ENCODE data around the gene COQ6. TPM values are rescaled to one million over a fixed set of nuclear protein-coding genes. Genes with fewer than 3 reads are reported as not detected.

The COQ6 gene
- total and polyA plus RNA-seq, 4 donors: 17.6 to 23.4 (median 21.4) TPM

GRCh38 chr14:73995977-73996378, 45.9 kb downstream of the COQ6 start:
- H3K9me3 ChIP-seq (ENCODE audit: control insufficient read depth in 4 of 4, insufficient read depth in 3 of 4, low read length in 3 of 4): no peaks in the 10 kb centered on the region
- 93 to 94% methylated on average over 8 of the region's 8 CpGs for WGBS, 2 donors
- DNase-seq: no peak
- H3K27ac ChIP-seq (ENCODE audit: low read depth in 1 of 2, low read length in 1 of 2): no peak overlapping the region
- no peak overlapping the region for H3K9ac ChIP-seq (ENCODE audit: insufficient read depth in 1 of 2, low read length in 2 of 2)
- H3K27me3 ChIP-seq (ENCODE audit: control insufficient read depth in 3 of 3, insufficient read depth in 3 of 3, low read length in 2 of 3): no peaks in the 10 kb centered on the region
- no peak overlapping the region for H3K4me3 ChIP-seq
- H3K36me3 ChIP-seq (ENCODE audit: control insufficient read depth in 4 of 4, insufficient read depth in 4 of 4, low read length in 4 of 4): peaks cover 0 to 5% (median 2%) of the 10 kb centered on the region in 4 donors
- no peak for TF ChIP-seq CTCF (IDR thresholded peaks at IDR 0.05; ENCODE audit: control extremely low read depth, extremely low read depth)
- H3K4me1 ChIP-seq (ENCODE audit: control insufficient read depth in 5 of 5, insufficient read depth in 5 of 5, low read length in 5 of 5): peaks cover 0 to 9% (median 0%) of the 10 kb centered on the region in 5 donors
- no peak for ATAC-seq (ENCODE audit: insufficient read depth, low FRiP score)

- no peak for DNase-seq
- Histone ChIP-seq H3K27ac (ENCODE audit: low read depth in 1 of 2, low read length in 1 of 2) (no peak overlapping the region), H3K4me1 (ENCODE audit: control insufficient read depth in 5 of 5, insufficient read depth in 5 of 5, low read length in 5 of 5) (peaks cover 0 to 9% (median 0%) of the 10 kb centered on the region in 5 donors), H3K36me3 (ENCODE audit: control insufficient read depth in 4 of 4, insufficient read depth in 4 of 4, low read length in 4 of 4) (peaks cover 0 to 5% (median 2%) of the 10 kb centered on the region in 4 donors), H3K9me3 (ENCODE audit: control insufficient read depth in 4 of 4, insufficient read depth in 3 of 4, low read length in 3 of 4) (no peaks in the 10 kb centered on the region), H3K27me3 (ENCODE audit: control insufficient read depth in 3 of 3, insufficient read depth in 3 of 3, low read length in 2 of 3) (no peaks in the 10 kb centered on the region), H3K9ac (ENCODE audit: insufficient read depth in 1 of 2, low read length in 2 of 2) (no peak overlapping the region), H3K4me3 (no peak overlapping the region)
- no peak for ATAC-seq (ENCODE audit: insufficient read depth, low FRiP score)
- no peak for TF ChIP-seq CTCF (IDR thresholded peaks at IDR 0.05; ENCODE audit: control extremely low read depth, extremely low read depth)
- WGBS, 2 donors: 67 to 85% methylated on average over 2 of the region's 2 CpGs
Observed at GRCh38 chr14:73996731-73997107, 46.6 kb downstream of the COQ6 start.

GRCh38 chr14:73997108-73997943, 47.2 kb downstream of the COQ6 start:
- no peak for TF ChIP-seq CTCF (IDR thresholded peaks at IDR 0.05; ENCODE audit: control extremely low read depth, extremely low read depth)
- H3K36me3 ChIP-seq (ENCODE audit: control insufficient read depth in 4 of 4, insufficient read depth in 4 of 4, low read length in 4 of 4): peaks cover 0 to 5% (median 2%) of the 10 kb centered on the region in 4 donors
- H3K4me1 ChIP-seq (ENCODE audit: control insufficient read depth in 5 of 5, insufficient read depth in 5 of 5, low read length in 5 of 5): peaks cover 0 to 9% (median 0%) of the 10 kb centered on the region in 5 donors
- no peak overlapping the region for H3K4me3 ChIP-seq
- no peaks in the 10 kb centered on the region for H3K9me3 ChIP-seq (ENCODE audit: control insufficient read depth in 4 of 4, insufficient read depth in 3 of 4, low read length in 3 of 4)
- DNase-seq (peak in 1 of 3 donors; percentile 1), ATAC-seq (ENCODE audit: insufficient read depth, low FRiP score) (no peak)
- no peaks in the 10 kb centered on the region for H3K27me3 ChIP-seq (ENCODE audit: control insufficient read depth in 3 of 3, insufficient read depth in 3 of 3, low read length in 2 of 3)
- no peak overlapping the region for H3K27ac ChIP-seq (ENCODE audit: low read depth in 1 of 2, low read length in 1 of 2)
- 89 to 92% methylated on average over 1 of the region's 1 CpG for WGBS, 2 donors
- no peak overlapping the region for H3K9ac ChIP-seq (ENCODE audit: insufficient read depth in 1 of 2, low read length in 2 of 2)

All from lung (tissue), 12 donors.